AG10803 (cell line): ENCODE measurements around the gene TP73.

Experiments used
- DNase-seq: peaks from one replicate; pipeline ENCODE4 v3.0.0; 2010; ENCODE audit warnings: low read depth
- H3K4me3 ChIP-seq: 2 replicates; pipeline ENCODE4 v1.5.1; 2011; ENCODE audit warnings: mild to moderate bottlenecking, low read length, control low read depth
- CTCF ChIP-seq: conservative IDR thresholded peaks from 2 replicates; pipeline ENCODE4 v1.5.1; 2011; ENCODE audit warnings: mild to moderate bottlenecking, low read length, control low read depth, inconsistent platforms

Gene TP73

GRCh38 chr1:3712573-3713535, 60.5 kb downstream of the TP73 start:
- DNase-seq = no peak
- no peak overlapping the region for H3K4me3 ChIP-seq
- TF ChIP-seq CTCF = no peak

- TF ChIP-seq CTCF = no peak
- DNase-seq = no peak
- no peak overlapping the region for H3K4me3 ChIP-seq
These were observed 61.5 kb downstream of the TP73 start for GRCh38 chr1:3713840-3714239.

- H3K4me3 ChIP-seq = no peak overlapping the region
- no peak for TF ChIP-seq CTCF
- DNase-seq = no peak
These were observed 62.0 kb downstream of the TP73 start for GRCh38 chr1:3714284-3714741.

GRCh38 chr1:3714814-3715213, 62.5 kb downstream of the TP73 start:
- H3K4me3 ChIP-seq = no peak overlapping the region
- DNase-seq = no peak
- no peak for TF ChIP-seq CTCF

GRCh38 chr1:3716351-3716750, 64.0 kb downstream of the TP73 start:
- no peak for TF ChIP-seq CTCF
- no peak for DNase-seq

GRCh38 chr1:3717041-3717714, 64.9 kb downstream of the TP73 start:
- TF ChIP-seq CTCF = no peak
- no peak for DNase-seq
- no peak overlapping the region for H3K4me3 ChIP-seq

More at GRCh38 chr1:3716351-3716750, 64.0 kb downstream of the TP73 start:
- H3K4me3 ChIP-seq = no peak overlapping the region
